22Rv1 (cell line): ENCODE data around the gene INPP5A.

Experiments
- CTCF ChIP-seq: fragments of 450-650 bp; IDR thresholded peaks from 2 replicates; pipeline ENCODE4 v1.5.1; 2017; ENCODE audit warnings: mild to moderate bottlenecking
- ZFX ChIP-seq: fragments of 450-650 bp; IDR thresholded peaks from 2 replicates; pipeline ENCODE4 v1.6.1; 2017; ENCODE audit warnings: antibody characterized with exemption, borderline replicate concordance

GRCh38 chr10:132522521-132523411 is 14.8 kb upstream of the INPP5A start:
- TF ChIP-seq CTCF (no peak), ZFX (no peak)
